NCI-H748 (cell line): ENCODE data around the gene KDM1A.

ENCODE experiments used
- DNase-seq: peaks from one replicate; lab custom pipeline; 2025; ENCODE audit not compliant: unreplicated experiment; lab: John Stamatoyannopoulos, UW

KDM1A gene

DNA sequence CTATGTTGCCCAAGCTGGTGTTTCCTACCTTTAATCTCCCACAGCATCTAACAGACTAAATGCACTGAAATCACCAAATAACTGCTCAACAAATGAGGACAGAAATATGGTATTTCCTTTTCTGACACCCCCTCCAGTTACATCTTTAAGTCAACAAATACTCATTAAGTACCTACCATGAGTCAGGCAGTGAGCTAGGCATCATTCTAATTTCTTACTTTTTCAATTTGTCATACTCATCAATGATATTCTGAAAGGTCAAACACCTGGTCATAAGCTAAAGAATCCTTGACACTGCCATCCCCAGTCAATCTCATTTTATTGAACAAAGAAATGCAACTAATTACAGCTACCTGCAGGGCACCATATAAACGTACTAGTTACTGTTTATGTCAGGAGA lies 112.8 kb downstream of the KDM1A start:
- DNase-seq = no peak
